Fibroblast of lung (primary cell): ENCODE results near the gene RAB10.

Source experiments
- CTCF ChIP-seq, 2 donors: IDR thresholded peaks in 1 of 2; conservative IDR thresholded peaks in 1 of 2; 1 replicate in 1 of 2; 2 replicates in 1 of 2; pipeline ENCODE4 v1.5.1; 2011 to 2012; ENCODE audit warnings: low read length in 2 of 2, control low read depth in 1 of 2, inconsistent platforms in 1 of 2, low read depth in 1 of 2, mild to moderate bottlenecking in 1 of 2
- EZH2 ChIP-seq: IDR thresholded peaks from 2 replicates; pipeline ENCODE4 v1.5.1; 2012; ENCODE audit warnings: low read length, control low read depth, mild to moderate bottlenecking; ENCODE audit errors: missing control alignments

GRCh38 chr2:26165403-26165802 is 131.5 kb downstream of the RAB10 start:
- TF ChIP-seq CTCF (conservative IDR thresholded peaks at IDR 0.05 in 1 of 2, IDR thresholded peaks at IDR 0.05 in 1 of 2; ENCODE audit: low read depth in 1 of 2, low read length in 2 of 2), result no peak
- no peak for TF ChIP-seq EZH2
